Stimulated activated CD8-positive, alpha-beta memory T cell treated with anti-CD3 and anti-CD28 coated beads, Interleukin-15, amount 100 ng/mL, for 4 hours (primary cell): Measurements from ENCODE around the gene AP5B1.
"Not testable (repeated sequence)": the region's sequence is repeated elsewhere in the genome, so short reads cannot be mapped to it uniquely, and the experiment has no call there.

Experiments
- DNase-seq, 2 donors: peaks; one replicate each; pipeline ENCODE4 v3.0.0-alpha.2; 2020; ENCODE audit warnings: low read depth in 2 of 2

The AP5B1 gene

DNA sequence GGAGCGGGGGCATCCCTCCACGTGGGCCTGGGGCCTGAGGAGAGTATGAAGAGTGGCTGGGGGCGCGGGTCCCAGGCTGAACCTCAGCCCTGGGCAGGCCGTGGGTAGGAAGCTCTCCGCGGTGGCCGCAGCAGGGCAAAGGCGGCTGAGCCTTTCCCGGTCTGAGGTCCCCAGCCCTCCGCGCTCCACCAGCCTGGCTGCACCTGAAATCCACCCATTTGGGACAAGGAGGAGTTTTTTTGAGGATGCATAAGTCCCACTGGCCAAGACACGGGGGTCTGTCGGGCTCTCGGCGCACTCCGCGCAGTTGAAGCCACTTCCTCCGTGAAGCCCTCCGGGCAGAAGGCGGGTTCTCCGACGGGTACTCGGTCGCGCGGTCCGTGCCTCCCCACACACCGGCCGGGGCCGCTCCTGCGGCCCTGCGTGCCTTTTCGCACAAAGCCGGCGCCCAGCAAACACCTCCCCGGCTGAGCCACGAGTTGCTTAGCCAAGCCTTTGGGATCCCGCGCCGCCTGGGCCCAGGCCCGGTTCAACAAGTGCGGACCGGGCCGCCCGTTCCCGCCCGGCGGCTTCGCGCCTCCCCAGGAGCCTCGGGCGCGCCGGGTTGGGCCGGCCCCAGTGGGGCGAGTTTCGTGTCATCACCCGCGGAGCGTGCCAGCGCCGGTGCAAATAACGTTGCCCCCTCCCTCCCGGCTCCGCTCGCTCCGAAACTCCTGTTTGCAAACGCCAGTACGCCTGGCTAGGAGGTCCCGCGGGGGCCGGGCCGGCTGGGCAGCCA is 5.4 kb upstream of the AP5B1 start:
- no peak for DNase-seq

DNA sequence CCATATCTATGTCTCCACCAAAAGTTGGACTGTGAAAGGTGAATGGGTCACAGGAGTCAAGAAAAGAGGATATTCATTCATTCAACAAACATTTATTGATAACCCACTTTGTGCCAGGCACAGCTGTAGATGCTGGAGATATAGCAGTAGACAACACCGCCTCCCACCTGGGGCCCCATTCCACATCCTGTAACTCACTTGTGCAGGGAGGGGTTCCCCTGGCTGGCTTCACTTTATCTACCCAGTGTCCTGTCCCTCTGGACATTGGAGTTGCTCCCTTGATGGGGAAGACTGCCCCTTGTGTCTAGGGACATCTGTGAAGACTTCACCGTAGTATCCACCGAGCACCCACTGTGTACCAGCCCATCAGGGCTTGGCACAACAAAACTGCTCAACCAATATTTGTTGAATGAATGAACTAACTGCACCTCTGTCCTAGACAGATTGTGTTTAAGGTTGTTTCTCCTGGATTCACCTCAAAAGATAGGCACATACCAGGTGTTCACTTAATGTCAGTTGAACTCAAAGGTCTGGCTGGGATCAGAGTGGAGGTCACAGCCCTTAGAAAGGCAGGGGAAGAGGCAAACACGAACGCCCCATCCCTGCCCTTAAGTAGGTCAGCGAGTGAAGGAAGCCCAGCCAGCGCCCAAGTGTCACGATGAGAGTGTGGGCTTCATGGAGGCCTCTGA is 4.7 kb upstream of the AP5B1 start:
- no peak for DNase-seq

DNA sequence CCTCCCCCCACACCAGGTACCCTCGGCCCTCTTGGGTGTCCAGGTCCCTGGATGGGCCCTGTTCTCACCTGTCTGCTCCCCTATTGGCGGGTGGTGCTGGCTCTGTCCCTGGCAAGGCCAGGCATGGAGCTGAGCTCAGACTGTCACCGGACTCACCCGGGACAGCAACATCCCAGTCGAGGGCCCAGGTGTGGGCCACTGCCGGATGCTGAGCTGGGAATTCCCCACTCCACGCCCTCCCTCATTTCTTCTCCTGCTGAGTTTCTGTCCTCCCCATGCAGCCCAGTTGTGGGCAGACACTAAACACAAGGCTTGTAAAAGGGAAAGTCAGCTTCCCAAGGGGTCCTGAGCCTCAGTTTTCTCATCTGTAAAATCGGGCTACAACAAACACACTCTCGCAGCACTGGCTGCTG is 2.0 kb upstream of the AP5B1 start:
- no peak for DNase-seq

DNA sequence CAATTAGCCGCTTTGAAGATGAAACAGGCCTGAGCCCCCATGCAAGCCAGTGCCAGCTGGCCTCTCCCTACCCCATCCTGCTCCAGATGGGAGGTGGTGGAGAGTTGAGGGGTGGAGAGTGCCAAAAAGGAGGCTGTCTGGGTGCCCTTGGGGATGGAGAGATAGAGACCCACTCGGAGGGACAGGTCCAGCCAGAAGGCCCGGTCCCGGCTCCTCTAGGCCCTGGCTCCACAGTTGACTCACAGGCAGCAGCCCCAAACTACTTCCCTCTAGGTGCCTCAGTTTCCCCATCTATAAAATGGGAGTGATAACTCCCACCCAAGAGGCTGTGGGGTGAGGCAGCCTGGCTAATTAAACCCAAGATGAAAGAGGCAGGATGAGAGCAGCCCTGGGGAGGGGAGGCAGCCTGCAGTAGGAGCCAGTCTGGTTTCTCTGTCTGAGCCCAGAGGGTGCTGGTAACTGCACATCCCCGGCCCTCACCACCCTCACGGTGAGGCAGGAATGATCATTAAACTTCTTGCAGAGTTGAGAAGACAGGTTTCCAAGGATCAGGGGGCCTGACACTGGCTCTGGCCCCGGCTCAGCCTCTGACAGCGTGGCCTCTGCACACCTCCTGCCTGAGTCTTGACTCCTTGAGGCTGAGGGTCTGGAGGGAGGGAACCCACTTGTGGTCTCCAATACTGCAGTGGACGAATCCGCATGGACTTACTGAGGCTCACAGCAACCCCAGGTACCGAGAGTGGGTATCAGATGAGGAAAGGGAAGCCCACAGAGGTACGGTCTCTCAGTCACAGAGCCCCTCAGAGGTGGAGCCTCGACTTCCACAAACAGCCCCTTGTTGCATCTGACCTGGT is 1.4 kb upstream of the AP5B1 start:
- no peak for DNase-seq

DNA sequence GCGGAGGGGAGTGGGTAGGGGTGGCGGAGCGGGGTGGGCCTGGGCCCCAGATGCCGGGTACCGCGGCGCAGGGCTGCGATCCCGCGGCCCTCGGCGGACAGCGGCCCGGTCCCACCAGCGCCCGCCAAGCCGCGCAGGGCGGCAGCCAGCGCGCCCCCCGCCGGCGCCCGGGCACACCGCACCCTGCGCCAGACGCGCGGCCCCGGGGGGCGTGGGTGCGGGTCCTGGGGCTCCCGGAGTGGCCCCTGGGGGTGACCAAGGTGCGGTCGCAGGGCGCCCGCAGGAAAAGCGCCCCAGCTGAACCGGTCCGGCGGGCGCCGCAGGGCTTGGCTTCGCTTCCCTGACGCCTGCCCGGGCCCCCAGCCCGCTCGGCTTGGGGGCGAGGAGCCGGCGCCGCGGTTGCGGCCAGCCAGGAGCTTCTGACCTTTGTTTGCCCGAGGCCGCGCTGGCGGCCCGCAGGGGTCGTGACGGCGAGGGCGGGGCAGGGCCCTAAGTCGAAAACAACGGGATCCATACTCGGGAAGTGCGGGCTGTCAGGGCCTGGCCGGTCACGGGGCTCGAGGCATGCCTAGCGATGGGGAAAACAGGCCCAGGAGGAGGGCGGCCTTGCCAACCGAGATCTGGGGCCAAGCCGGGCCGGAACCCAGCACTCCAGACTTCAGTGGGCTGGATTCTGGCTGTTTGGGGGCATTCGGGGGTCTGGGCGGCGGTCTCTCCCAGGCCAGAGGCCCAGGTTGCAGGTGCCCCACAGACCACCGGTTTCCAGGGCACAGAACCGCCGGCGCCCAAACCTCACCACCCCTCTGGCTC is 581 bp upstream of the AP5B1 start:
- no peak for DNase-seq

DNA sequence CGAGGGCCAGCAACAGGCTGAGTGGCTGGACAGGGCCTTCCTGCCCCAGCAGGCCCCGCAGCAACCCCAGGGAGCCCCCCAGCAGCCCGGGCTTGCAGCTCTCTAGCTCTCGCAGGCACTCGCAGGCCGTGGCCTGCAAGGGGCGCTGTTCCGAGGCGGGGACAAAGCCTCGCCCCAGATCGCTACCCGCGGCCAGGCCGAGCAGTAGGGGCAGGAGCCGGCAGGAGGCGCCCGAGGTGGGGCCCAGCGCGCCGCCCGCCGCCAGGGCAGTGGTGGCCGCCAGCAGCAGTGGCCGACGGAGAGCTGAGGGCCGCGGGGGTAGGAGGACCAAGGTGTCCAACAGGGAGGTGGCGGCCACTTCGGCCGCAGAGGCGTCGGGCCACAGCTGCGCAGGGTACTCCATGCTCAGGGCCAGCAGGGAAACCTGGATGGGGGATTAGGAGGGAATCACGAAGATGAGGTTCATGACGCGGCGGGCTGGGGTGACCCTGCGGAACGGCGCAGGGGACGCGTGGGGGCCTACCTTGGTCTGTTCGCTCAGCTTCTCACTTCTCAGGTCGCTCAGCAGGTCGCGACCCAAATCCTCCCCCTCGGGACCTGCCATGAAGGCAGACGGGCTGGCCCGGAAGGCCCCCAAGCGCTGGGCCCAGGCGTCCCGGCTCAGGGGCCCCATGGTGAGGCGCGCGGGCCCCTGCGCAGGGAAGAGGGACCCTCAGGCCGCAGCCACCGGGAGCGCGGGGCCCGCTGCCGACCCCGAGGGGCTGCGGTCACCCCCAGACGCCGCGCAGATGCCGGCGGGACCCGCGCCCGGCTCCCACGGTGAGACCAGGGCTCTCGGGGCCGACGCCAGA is 632 bp downstream of the AP5B1 start:
- peak; percentile 24 to 55 for DNase-seq

DNA sequence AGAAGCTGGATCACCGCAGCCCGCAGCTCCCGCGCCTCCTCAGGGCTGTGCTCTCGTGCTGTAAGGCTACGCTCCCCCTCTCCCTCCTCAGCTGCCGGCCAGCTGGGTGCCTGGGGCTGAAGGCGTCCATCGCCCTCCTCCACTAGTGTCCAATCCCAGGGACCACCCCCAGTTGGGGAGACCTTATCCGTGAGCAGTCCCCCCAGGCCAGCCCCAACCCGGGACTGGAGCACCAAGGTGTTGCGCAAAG is 1.2 kb downstream of the AP5B1 start:
- no peak for DNase-seq

DNA sequence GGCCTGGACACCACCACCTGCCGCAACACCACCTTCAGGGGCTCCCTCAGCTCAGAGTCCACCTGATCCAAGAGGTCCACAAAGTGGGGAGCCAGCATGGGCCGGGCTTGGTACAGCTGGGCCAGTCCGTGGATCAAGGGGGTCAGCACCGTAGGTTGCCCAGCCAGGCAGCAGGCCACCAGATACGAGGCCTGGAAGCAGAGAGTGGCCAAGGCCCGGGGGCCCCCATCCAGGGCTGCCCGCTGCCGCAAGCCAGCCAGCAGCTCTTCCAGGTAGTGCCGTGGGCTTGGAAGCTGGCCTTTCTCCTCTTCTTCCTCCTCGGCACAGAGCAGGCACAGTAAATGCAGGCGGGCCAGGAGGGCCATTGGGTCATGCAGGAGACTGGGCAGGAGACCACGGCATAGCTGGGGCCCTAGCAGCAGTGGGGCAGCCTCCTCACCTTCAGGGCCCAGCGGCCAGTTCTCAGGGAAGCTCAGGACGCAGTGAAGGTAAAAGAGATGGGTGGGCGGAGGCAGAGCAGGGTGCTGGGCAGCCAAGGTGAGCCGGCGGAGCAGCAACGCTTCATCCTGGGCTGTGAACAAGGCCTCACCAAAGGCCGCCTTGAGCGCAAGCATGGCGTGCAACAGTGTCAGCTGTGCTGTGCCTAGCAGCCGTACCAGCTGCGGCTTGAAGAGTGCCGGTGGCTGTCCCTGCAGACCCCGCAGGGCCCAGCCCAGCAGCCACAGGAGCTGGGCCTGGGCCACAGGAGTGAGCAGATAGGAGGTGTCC is 1.7 kb downstream of the AP5B1 start:
- no peak for DNase-seq

DNA sequence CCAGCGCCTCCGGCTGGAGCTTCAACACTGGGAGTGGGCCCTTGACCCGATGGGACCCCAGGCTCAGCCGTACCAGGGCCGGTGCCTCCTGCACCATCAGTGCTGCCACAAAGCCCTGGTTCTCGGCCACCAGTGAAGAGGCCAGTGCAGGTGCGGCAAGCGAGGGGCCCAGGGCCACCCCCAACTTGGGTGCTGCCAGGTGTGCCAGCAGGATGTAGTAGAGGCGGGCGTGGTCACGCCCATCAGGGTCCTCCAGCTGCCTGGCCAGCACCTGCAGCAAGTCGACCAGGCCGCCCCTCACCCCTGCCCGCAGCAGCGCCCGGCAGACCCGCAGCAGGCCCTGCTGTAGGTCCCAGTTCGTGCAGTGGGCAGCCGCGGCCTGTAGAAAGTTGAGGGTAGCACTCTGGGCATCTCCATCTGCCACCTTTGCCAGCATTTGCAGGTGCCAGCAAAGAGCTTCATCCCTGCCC is 2.3 kb downstream of the AP5B1 start:
- no peak for DNase-seq

DNA sequence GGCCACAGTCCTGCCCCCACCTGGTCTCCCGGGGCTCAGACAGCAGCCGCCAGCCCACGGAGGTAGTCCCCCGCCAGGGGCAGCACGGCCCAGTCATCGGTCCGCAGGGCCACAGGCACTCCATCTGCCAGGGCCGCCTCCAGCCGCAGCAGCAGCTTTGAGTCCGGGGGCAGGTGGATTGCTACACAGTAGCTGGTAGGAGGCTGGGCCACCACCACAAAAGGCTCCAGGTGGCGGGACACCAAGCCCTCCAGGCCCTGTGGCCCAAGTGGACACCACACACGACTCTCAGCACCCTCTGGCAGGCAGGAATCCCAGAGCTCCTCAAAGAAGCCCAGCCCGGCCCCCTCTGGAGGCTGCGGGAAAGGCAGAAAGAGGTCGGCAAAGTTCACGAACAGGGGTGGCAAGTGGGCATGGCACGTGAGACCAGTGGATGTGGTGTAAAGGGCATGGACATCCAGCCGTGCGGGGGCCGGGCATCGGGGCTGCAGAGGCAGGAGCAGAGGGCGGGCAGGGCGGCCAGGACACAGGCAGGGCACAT is 2.9 kb downstream of the AP5B1 start:
- DNase-seq, result no peak

DNA sequence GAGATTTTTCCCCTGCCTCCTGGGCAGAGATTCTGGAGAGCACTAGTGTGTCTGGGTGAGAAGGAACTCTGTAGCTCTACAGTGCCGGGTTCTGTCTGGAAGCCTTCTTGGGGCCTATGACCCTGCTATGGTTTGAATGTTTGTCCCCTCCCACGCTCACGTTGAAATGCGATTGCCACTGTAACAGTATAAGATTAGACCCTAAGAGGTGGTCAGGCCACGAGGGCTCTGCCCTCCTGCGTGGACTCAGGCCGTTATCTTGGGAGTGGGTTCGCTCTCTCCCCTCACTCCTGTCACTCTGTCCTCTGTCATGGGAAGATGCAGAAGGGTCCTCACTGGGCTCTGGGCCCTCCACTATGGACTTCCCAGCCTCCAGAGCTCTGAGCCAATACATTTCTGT is 3.5 kb downstream of the AP5B1 start:
- no peak for DNase-seq

DNA sequence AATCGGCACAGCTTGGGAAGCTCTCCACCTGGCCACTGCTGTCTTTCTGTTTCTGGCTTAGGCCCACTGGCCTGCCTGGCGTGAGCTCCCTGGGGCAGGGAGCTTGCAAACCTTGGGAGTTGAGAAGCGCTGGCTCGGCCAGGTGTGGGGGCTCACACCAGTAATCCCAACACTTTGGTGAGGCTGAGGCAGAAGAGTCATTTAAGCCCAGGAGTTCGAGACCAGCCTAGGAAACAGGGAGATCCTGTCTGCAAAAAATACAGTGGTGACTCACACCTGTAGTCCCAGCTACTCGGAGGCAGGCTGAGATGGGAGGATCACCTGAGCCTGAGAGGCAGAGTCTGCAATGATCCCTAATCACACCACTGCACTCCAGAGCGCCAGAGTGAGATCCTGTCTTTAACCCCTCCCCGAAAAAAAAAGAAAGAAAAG is 4.0 kb downstream of the AP5B1 start:
- DNase-seq, result no peak

DNA sequence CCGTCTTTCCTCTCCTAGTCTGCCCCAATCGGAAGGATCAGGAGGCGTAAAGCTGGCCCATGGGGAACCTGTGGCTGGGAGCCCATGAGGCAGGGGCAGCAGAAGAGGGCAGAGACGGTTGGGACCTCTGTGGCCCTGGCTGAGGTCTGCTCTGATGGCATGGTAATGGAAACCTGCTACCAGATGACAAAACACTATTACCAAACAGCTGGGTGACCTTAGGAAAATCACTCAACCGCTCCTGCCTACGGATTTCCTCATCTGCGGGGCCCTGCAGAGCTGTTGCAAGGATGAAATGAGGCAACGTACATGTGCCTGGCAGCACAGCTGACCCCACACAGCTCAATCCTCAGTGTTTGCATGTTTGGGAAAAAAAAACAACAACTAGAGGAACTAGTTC is 4.6 kb downstream of the AP5B1 start:
- DNase-seq, result no peak

DNA sequence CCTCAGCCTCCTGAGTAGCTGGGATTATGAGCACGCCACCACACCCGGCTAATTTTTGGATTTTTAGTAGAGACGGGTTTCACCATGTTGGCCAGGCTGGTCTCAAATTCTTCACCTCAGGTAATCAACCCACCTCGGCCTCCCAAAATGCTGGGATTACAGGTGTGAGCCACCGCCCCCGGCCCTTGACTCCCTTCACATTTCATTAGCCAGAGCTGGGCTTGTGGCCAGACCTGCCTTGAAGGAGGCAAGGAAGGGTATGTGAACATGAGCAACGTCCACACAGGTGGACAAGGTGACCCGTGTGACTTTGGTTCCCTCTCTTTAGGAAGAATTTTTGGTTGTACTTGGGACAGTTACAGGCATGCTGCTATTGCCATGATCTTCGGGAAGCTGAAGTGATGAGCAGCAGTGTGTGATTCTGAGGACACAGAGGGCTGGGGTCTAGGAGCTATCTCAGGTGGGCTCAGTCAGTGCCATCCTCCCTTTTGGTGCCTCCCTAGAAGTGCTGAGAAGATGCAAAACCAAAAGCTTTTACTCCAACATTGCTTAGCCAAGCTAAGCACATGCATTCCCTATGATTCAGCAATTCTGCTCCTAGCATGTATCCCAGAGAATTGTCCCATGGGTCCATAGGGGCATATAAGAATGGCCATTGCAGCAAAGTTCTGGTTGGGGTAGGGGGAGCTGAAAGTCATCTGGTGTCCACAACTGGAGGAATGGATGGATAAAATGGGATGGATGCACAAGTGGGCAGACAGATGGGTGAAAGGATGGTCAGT is 6.1 kb downstream of the AP5B1 start:
- DNase-seq, result no peak

DNA sequence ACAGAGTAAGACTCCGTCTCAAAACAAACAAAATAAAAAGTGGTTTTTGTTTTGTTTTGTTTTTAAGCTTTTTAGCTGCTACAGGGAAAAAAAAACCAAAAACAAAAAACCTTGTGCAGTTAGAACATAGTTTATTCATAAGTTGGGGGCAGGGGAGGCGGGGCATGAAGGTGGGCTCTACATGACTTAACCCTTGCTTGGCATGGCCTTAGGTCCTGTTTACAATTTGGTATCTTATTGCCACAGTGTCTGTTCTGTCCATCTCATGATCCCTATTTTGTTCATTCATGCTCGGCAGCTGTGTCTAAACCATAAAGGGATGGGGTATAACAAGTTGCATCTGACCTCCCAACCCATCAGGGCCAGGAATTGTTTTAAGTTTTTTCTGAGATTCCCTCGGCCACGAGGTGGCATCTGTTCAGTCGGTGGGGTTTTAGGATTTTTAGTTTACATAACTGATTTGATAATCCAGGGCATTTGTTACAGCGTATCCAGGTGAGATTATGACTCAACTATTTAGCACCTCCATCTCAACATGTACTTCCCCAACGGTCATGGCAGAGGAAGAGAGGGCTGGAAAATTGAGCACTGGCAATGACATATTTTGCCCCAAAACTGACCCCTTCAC is 6.9 kb downstream of the AP5B1 start:
- no peak for DNase-seq

DNA sequence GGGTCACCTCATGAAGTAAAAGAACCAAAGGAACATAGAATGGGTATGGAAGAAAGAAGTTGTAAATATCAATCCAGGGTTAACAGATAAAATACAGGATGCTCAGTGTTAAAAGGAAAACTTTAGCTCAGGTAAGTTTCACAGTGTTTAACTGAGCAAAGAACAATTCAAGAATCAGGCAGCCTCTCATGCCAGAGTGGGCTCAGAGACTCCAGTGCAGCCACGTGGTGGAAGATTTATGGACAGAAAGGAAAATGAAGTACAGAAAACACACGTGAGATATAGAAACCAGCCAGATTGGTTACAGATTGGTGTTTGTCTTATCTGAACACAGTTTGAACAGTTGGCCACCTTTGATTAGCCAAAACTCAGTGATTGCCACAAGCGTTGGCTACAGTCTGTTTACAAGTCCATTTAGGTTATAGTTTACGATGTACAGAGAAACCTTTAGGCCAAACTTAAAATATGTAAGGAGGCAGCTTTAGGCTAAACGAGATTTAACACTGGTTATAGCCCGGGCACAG is 9.1 kb downstream of the AP5B1 start:
- no peak for DNase-seq

DNA sequence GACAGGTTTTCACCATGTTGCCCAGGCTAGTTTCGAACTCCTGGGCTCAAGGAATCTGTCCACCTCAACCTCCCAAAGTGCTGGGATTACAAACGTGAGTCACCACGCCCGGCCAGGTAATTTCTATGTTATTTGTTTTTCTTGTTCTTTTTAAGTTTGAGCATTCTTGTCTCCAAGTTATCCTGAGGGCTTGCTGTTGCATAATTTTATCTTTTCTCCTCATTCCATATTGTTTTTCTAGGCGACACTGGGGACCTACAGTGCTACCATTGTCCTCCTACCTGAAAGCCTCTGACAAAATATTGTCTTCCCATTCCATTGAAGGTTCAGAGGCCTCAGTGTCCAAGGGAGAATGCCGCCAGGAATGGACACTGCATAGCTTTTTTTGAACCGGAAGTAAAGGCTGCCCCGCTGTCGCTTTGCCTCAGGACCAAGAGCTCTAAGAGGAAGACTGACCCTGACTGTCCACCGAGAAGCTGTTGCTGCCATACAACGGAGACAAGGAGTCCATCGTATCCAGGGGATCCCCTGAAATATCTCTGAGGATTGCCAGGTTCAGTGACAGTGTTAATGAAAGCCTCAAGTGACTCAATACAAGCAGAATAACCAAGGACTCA is 9.7 kb downstream of the AP5B1 start:
- DNase-seq, result no peak

DNA sequence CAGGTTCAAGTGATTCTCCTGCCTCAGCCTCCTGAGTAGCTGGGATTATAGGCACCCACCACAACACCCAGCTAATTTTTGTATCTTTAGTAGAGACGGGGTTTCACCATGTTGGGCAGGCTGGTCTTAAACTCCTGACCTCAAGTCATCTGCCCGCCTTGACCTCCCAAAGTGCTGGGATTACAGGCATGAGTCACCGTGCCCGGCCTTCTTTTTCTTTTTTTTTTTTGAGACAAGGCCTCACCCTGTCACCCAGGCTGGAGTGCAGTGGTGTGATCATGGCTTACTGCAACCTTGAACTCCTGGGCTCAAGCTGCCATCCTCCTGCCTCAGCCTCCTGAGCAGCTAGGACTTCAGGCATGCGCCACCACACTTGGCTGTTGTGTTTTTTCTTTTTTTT is 13.0 kb downstream of the AP5B1 start:
- DNase-seq, result not testable (repeated sequence)
